ENCODE results near the gene CDHR2.

Gene CDHR2

GRCh38 chr5:176631383-176632200, 82.5 kb downstream of the CDHR2 start:
- TF ChIP-seq FOXP2 (optimal IDR thresholded peaks at IDR 0.05; ENCODE audit: control extremely low read depth, extremely low read length, insufficient read depth) (no peak), POLR2AphosphoS5 (IDR thresholded peaks at IDR 0.05; ENCODE audit: borderline replicate concordance, low read depth, low read length) (no peak), EZH2 (IDR thresholded peaks at IDR 0.05) (no peak)
- Histone ChIP-seq H3K36me3 (ENCODE audit: insufficient read depth, low read length) (no peaks in the 10 kb centered on the region), H3K4me3 (no peak overlapping the region), H3K27ac (no peak overlapping the region), H3K9ac (ENCODE audit: insufficient read length) (no peak overlapping the region), H3K9me3 (ENCODE audit: low read depth, low read length) (no peaks in the 10 kb centered on the region)
- DNase-seq (ENCODE audit: low read depth, low spot score) = no peak

DNA sequence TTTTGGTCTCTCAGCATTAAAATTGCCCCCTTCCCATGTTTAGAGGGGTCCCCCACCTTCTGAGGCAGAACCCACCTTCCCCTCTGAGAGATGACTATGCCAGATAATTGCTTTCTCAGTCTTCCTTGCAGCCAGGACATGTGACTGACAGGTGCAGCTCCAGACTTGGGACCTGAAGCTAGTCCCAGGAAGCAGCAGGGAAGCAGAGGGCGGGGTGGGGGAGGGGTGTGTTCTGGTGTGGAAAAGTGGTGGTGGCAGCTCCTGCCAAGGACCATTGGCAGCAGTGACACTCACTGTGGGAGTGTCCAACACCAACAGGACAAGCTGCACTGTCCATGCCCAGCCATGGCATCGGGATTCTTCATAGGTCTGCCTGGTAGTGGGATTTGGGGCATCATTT, 83.6 kb downstream of the CDHR2 start:
- H3K4me3 ChIP-seq = no peak overlapping the region
- H3K9me3 ChIP-seq (ENCODE audit: low read depth, low read length) = no peaks in the 10 kb centered on the region
- TF ChIP-seq EZH2 (IDR thresholded peaks at IDR 0.05) (no peak), FOXP2 (optimal IDR thresholded peaks at IDR 0.05; ENCODE audit: control extremely low read depth, extremely low read length, insufficient read depth) (no peak), POLR2AphosphoS5 (IDR thresholded peaks at IDR 0.05; ENCODE audit: borderline replicate concordance, low read depth, low read length) (no peak)
- H3K27ac ChIP-seq = no peak overlapping the region
- DNase-seq (ENCODE audit: low read depth, low spot score) = no peak
- no peaks in the 10 kb centered on the region for H3K36me3 ChIP-seq (ENCODE audit: insufficient read depth, low read length)
- H3K9ac ChIP-seq (ENCODE audit: insufficient read length) = no peak overlapping the region

GRCh38 chr5:176633598-176633997, 84.5 kb downstream of the CDHR2 start:
- H3K4me3 ChIP-seq = no peak overlapping the region
- TF ChIP-seq EZH2 (IDR thresholded peaks at IDR 0.05) (no peak), FOXP2 (optimal IDR thresholded peaks at IDR 0.05; ENCODE audit: control extremely low read depth, extremely low read length, insufficient read depth) (no peak), POLR2AphosphoS5 (IDR thresholded peaks at IDR 0.05; ENCODE audit: borderline replicate concordance, low read depth, low read length) (no peak)

DNA sequence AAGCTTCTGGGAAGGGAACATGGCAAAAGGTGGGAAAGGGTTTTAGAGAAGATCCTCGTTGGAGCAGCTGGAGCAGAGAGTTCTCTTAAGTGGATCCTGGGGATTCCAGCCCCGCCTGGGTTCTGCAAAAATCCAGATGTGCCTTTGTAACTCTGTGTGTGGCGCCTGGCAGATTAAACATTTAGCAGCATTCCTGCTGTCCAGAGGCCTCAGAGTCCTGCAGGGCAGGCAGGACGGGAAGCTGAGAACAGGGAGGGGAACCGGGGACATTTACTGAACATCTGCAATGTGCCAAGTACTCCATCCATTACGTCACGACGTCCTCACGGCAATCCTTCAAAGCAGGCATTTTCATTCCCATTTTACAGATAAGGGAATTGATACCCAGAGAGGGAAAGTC, 87.3 kb downstream of the CDHR2 start:
- TF ChIP-seq FOXP2 (optimal IDR thresholded peaks at IDR 0.05; ENCODE audit: control extremely low read depth, extremely low read length, insufficient read depth) (no peak), POLR2AphosphoS5 (IDR thresholded peaks at IDR 0.05; ENCODE audit: borderline replicate concordance, low read depth, low read length) (no peak), EZH2 (IDR thresholded peaks at IDR 0.05) (no peak)
- no peaks in the 10 kb centered on the region for H3K9me3 ChIP-seq (ENCODE audit: low read depth, low read length)
- DNase-seq (ENCODE audit: low read depth, low spot score) = no peak
- no peaks in the 10 kb centered on the region for H3K36me3 ChIP-seq (ENCODE audit: insufficient read depth, low read length)
- no peak overlapping the region for H3K27ac ChIP-seq
- no peak overlapping the region for H3K9ac ChIP-seq (ENCODE audit: insufficient read length)
- H3K4me3 ChIP-seq = no peak overlapping the region

More at GRCh38 chr5:176633598-176633997, 84.5 kb downstream of the CDHR2 start:
- DNase-seq (ENCODE audit: low read depth, low spot score) = no peak
- no peaks in the 10 kb centered on the region for H3K9me3 ChIP-seq (ENCODE audit: low read depth, low read length)
- H3K27ac ChIP-seq = no peak overlapping the region
- no peak overlapping the region for H3K9ac ChIP-seq (ENCODE audit: insufficient read length)
- H3K36me3 ChIP-seq (ENCODE audit: insufficient read depth, low read length) = no peaks in the 10 kb centered on the region

- TF ChIP-seq POLR2AphosphoS5 (IDR thresholded peaks at IDR 0.05; ENCODE audit: borderline replicate concordance, low read depth, low read length) (no peak), EZH2 (IDR thresholded peaks at IDR 0.05) (no peak), FOXP2 (optimal IDR thresholded peaks at IDR 0.05; ENCODE audit: control extremely low read depth, extremely low read length, insufficient read depth) (no peak)
- Histone ChIP-seq H3K9me3 (ENCODE audit: low read depth, low read length) (no peaks in the 10 kb centered on the region), H3K9ac (ENCODE audit: insufficient read length) (no peak overlapping the region), H3K27ac (no peak overlapping the region), H3K36me3 (ENCODE audit: insufficient read depth, low read length) (no peaks in the 10 kb centered on the region), H3K4me3 (no peak overlapping the region)
- DNase-seq (ENCODE audit: low read depth, low spot score) = no peak
Measured at GRCh38 chr5:176637556-176637955, 88.4 kb downstream of the CDHR2 start.

DNA sequence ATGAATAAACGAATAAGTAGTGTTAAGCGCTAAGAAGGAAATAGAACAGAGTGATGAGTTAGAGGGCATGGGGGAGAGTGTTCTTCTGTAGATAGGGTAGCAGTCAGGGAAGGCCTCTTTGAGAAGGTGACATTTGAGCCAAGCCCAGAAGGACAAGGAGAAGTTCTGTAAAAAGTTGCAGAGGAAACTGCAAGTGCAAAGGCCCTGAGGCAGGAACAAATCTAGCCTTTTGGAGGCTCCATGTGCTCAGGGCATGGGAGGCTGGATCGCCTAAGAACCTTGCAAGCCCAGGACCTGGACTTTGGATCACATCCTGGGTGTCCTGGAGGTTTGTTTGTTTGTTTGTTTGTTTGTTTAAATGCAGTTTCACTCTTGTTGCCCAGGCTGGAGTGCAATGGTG, 89.3 kb downstream of the CDHR2 start:
- H3K27ac ChIP-seq = no peak overlapping the region
- H3K4me3 ChIP-seq = no peak overlapping the region
- H3K9me3 ChIP-seq (ENCODE audit: low read depth, low read length) = no peaks in the 10 kb centered on the region
- no peak for DNase-seq (ENCODE audit: low read depth, low spot score)
- H3K36me3 ChIP-seq (ENCODE audit: insufficient read depth, low read length) = no peaks in the 10 kb centered on the region
- TF ChIP-seq EZH2 (IDR thresholded peaks at IDR 0.05) (no peak), POLR2AphosphoS5 (IDR thresholded peaks at IDR 0.05; ENCODE audit: borderline replicate concordance, low read depth, low read length) (no peak), FOXP2 (optimal IDR thresholded peaks at IDR 0.05; ENCODE audit: control extremely low read depth, extremely low read length, insufficient read depth) (no peak)
- H3K9ac ChIP-seq (ENCODE audit: insufficient read length) = no peak overlapping the region

DNA sequence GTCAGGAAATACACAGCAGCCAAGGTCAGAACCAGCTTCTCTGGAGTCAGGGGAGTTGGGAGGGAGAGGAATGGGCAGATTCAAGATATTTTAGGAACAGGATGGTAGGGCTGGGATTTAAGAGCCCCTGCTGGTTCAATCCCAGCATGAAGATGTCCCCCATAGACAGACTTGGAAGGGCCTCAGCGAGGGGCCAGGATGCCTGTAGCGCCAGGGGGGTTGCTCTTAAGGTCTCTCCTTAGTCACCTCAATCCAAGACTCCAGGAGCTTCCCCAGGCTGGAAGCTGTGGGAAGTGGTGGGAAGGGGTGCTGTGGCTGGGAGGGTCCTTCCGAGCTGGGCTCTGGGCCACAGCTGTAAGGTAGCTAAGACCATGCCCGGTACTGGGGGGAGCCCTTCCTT, 90.1 kb downstream of the CDHR2 start:
- no peak overlapping the region for H3K27ac ChIP-seq
- H3K4me3 ChIP-seq = no peak overlapping the region
- H3K9me3 ChIP-seq (ENCODE audit: low read depth, low read length) = no peaks in the 10 kb centered on the region
- no peak overlapping the region for H3K9ac ChIP-seq (ENCODE audit: insufficient read length)
- DNase-seq (ENCODE audit: low read depth, low spot score) = no peak
- H3K36me3 ChIP-seq (ENCODE audit: insufficient read depth, low read length) = no peaks in the 10 kb centered on the region
- TF ChIP-seq FOXP2 (optimal IDR thresholded peaks at IDR 0.05; ENCODE audit: control extremely low read depth, extremely low read length, insufficient read depth) (no peak), POLR2AphosphoS5 (IDR thresholded peaks at IDR 0.05; ENCODE audit: borderline replicate concordance, low read depth, low read length) (no peak), EZH2 (IDR thresholded peaks at IDR 0.05) (no peak)

DNA sequence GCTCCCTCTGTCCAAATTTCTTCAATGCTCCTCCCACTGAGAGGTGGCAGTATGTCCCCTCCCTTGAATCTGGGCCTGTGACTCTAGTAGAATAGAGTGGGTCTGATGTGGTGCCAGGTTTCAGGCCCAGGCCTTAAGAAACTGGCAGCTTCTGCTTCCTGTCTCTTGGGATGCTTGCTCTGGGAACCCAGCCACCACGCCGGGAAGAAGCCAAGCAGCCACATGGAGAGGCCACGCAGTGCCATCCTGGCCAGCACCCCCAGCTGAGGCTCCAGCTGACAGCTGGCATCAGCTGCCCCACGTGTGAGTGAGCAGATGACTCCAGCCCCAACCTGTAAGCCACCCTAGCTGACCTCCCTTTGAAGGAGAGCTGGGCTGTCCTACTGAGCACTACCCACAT, 90.8 kb downstream of the CDHR2 start:
- no peaks in the 10 kb centered on the region for H3K9me3 ChIP-seq (ENCODE audit: low read depth, low read length)
- TF ChIP-seq EZH2 (IDR thresholded peaks at IDR 0.05) = no peak
- TF ChIP-seq FOXP2 (optimal IDR thresholded peaks at IDR 0.05; ENCODE audit: control extremely low read depth, extremely low read length, insufficient read depth) = no peak
- TF ChIP-seq POLR2AphosphoS5 (IDR thresholded peaks at IDR 0.05; ENCODE audit: borderline replicate concordance, low read depth, low read length) = no peak
- no peak overlapping the region for H3K4me3 ChIP-seq
- DNase-seq (ENCODE audit: low read depth, low spot score) = no peak
- no peak overlapping the region for H3K9ac ChIP-seq (ENCODE audit: insufficient read length)
- H3K27ac ChIP-seq = no peak overlapping the region
- H3K36me3 ChIP-seq (ENCODE audit: insufficient read depth, low read length) = no peaks in the 10 kb centered on the region
